Trophoblast cell (in vitro differentiated cells and primary cell): ENCODE results near the gene ETV6.

Source experiments
- DNase-seq, 2 donors: peaks; one replicate each; pipeline ENCODE4 v3.0.0-alpha.2; 2016
- H2AFZ ChIP-seq: 2 replicates; pipeline ENCODE4 v1.6.1; 2013; ENCODE audit warnings: low read length, moderate library complexity, mild to moderate bottlenecking; ENCODE audit not compliant: insufficient read depth, poor library complexity
- H2AK5ac ChIP-seq: 2 replicates; pipeline ENCODE4 v1.6.1; 2013; ENCODE audit warnings: mild to moderate bottlenecking, low read length
- H2BK120ac ChIP-seq: 2 replicates; pipeline ENCODE4 v1.6.1; 2013; ENCODE audit warnings: low read length, mild to moderate bottlenecking, moderate library complexity; ENCODE audit not compliant: insufficient read depth, poor library complexity
- H2BK12ac ChIP-seq: 2 replicates; pipeline ENCODE4 v1.6.1; 2013; ENCODE audit warnings: mild to moderate bottlenecking, low read length, moderate library complexity
- H2BK5ac ChIP-seq: 2 replicates; pipeline ENCODE4 v1.6.1; 2013; ENCODE audit warnings: low read length, low read depth, moderate library complexity, mild to moderate bottlenecking; ENCODE audit not compliant: poor library complexity
- H3K14ac ChIP-seq: 2 replicates; pipeline ENCODE4 v1.6.1; 2013; ENCODE audit warnings: mild to moderate bottlenecking, low read length
- H3K18ac ChIP-seq: 2 replicates; pipeline ENCODE4 v1.6.1; 2013; ENCODE audit warnings: mild to moderate bottlenecking, low read length
- H3K23ac ChIP-seq: 2 replicates; pipeline ENCODE4 v1.6.1; 2013; ENCODE audit warnings: low read length
- H3K27ac ChIP-seq: 2 replicates; pipeline ENCODE4 v1.5.1; 2013; ENCODE audit warnings: low read depth, mild to moderate bottlenecking, inconsistent platforms, low read length, moderate library complexity
- H3K27me3 ChIP-seq: 2 replicates; pipeline ENCODE4 v1.6.1; 2013; ENCODE audit warnings: inconsistent platforms, mild to moderate bottlenecking, low read length, moderate library complexity; ENCODE audit not compliant: insufficient read depth
- H3K36me3 ChIP-seq, 2 experiments: 1 replicate in 1 of 2; 2 replicates in 1 of 2; pipeline ENCODE4 v1.6.1; 2013; ENCODE audit warnings: low read length in 2 of 2, mild to moderate bottlenecking in 2 of 2, moderate library complexity in 1 of 2; ENCODE audit not compliant: insufficient read depth in 2 of 2, control insufficient read depth in 1 of 2
- H3K4ac ChIP-seq: 2 replicates; pipeline ENCODE4 v1.6.1; 2013; ENCODE audit warnings: low read depth, mild to moderate bottlenecking, low read length, moderate library complexity
- H3K4me1 ChIP-seq, 2 experiments: 1 replicate in 1 of 2; 2 replicates in 1 of 2; pipeline ENCODE4 v1.6.1; 2013; ENCODE audit warnings: low read length in 2 of 2, mild to moderate bottlenecking in 2 of 2, moderate library complexity in 1 of 2; ENCODE audit not compliant: insufficient read depth in 2 of 2, control insufficient read depth in 1 of 2
- H3K4me2 ChIP-seq: 2 replicates; pipeline ENCODE4 v1.6.1; 2013; ENCODE audit warnings: inconsistent platforms, mild to moderate bottlenecking, low read length, moderate library complexity
- H3K4me3 ChIP-seq: 2 replicates; pipeline ENCODE4 v1.5.1; 2013; ENCODE audit warnings: mild to moderate bottlenecking, low read depth, low read length, inconsistent platforms
- H3K79me1 ChIP-seq: one replicate; pipeline ENCODE4 v1.6.1; 2013; ENCODE audit warnings: low read length
- H3K79me2 ChIP-seq: 2 replicates; pipeline ENCODE4 v1.6.1; 2013; ENCODE audit warnings: low read length, mild to moderate bottlenecking; ENCODE audit not compliant: control insufficient read depth, insufficient read depth, poor library complexity
- H3K9ac ChIP-seq: 2 replicates; pipeline ENCODE4 v1.6.1; 2013; ENCODE audit warnings: mild to moderate bottlenecking, low read length
- H3K9me3 ChIP-seq: 2 replicates; pipeline ENCODE4 v1.6.1; 2013; ENCODE audit warnings: low read depth, mild to moderate bottlenecking, control low read depth, inconsistent platforms, low read length; ENCODE audit not compliant: insufficient read depth
- H4K12ac ChIP-seq: 2 replicates; pipeline ENCODE4 v1.6.1; 2013; ENCODE audit warnings: low read depth, mild to moderate bottlenecking, low read length, moderate library complexity
- H4K8ac ChIP-seq: 2 replicates; pipeline ENCODE4 v1.6.1; 2013; ENCODE audit warnings: low read depth, mild to moderate bottlenecking, low read length, moderate library complexity
- H4K91ac ChIP-seq: one replicate; pipeline ENCODE4 v1.6.1; 2013; ENCODE audit warnings: low read depth, mild to moderate bottlenecking, low read length, moderate library complexity
- WGBS: extraction: QIAGEN DNeasy Blood & Tissue Kit; methylation state at CpG from one replicate; pipeline ENCODE4 v1.1.7; 2013; ENCODE audit warnings: missing lambda C conversion rate; ENCODE audit not compliant: insufficient read length, insufficient coverage; ENCODE audit errors: extremely low coverage; 5-methylcytosine and 5-hydroxymethylcytosine counted together

Gene ETV6

GRCh38 chr12:11723993-11724392 is 74.5 kb downstream of the ETV6 start:
- H3K18ac ChIP-seq = no peak overlapping the region
- DNase-seq = no peak
- H3K9me3 ChIP-seq = no peaks in the 10 kb centered on the region
- H4K12ac ChIP-seq = no peak overlapping the region
- H3K4me2 ChIP-seq = no peak overlapping the region
- H3K23ac ChIP-seq = no peak overlapping the region
- H3K27ac ChIP-seq = no peak overlapping the region
- H3K79me1 ChIP-seq = peaks cover 7% of the 10 kb centered on the region
- no peak overlapping the region for H2BK12ac ChIP-seq
- H3K4ac ChIP-seq = no peak overlapping the region
- H3K4me3 ChIP-seq = no peak overlapping the region
- no peaks in the 10 kb centered on the region for H3K27me3 ChIP-seq
- no peaks in the 10 kb centered on the region for H3K79me2 ChIP-seq
- no peak overlapping the region for H3K14ac ChIP-seq
- no CpG with 5 or more reads among the region's 6 CpGs for WGBS
- no peak overlapping the region for H2BK120ac ChIP-seq
- H2AFZ ChIP-seq = no peak overlapping the region
- no peak overlapping the region for H4K91ac ChIP-seq
- H4K8ac ChIP-seq = no peak overlapping the region
- H3K9ac ChIP-seq = no peak overlapping the region
- peaks cover 10 to 13% of the 10 kb centered on the region in 2 experiments for H3K4me1 ChIP-seq
- H2AK5ac ChIP-seq = no peak overlapping the region
- no peak overlapping the region for H2BK5ac ChIP-seq
- H3K36me3 ChIP-seq = no peaks in the 10 kb centered on the region

GRCh38 chr12:11724888-11725311 is 75.4 kb downstream of the ETV6 start:
- no peak for DNase-seq
- H2BK120ac ChIP-seq = no peak overlapping the region
- H3K4me2 ChIP-seq = no peak overlapping the region

GRCh38 chr12:11725686-11726085 is 76.2 kb downstream of the ETV6 start:
- H3K36me3 ChIP-seq = no peaks in the 10 kb centered on the region
- no peaks in the 10 kb centered on the region for H3K27me3 ChIP-seq
- no peak overlapping the region for H3K27ac ChIP-seq
- no peaks in the 10 kb centered on the region for H3K79me2 ChIP-seq
- no peak overlapping the region for H3K9ac ChIP-seq
- H3K4ac ChIP-seq = no peak overlapping the region
- no peak overlapping the region for H3K14ac ChIP-seq
- H2BK120ac ChIP-seq = no peak overlapping the region
- no CpG with 5 or more reads among the region's 8 CpGs for WGBS
- H3K4me1 ChIP-seq = peaks cover 14 to 20% of the 10 kb centered on the region in 2 experiments
- peaks cover 5% of the 10 kb centered on the region for H3K79me1 ChIP-seq
- H3K23ac ChIP-seq = no peak overlapping the region
- H2BK12ac ChIP-seq = no peak overlapping the region
- H3K18ac ChIP-seq = peak overlapping the region; percentile 6
- no peak overlapping the region for H2AFZ ChIP-seq
- no peak overlapping the region for H4K12ac ChIP-seq
- no peak overlapping the region for H4K8ac ChIP-seq
- no peak overlapping the region for H3K4me3 ChIP-seq
- no peaks in the 10 kb centered on the region for H3K9me3 ChIP-seq
- H4K91ac ChIP-seq = no peak overlapping the region
- H2AK5ac ChIP-seq = no peak overlapping the region
- DNase-seq = no peak
- H2BK5ac ChIP-seq = no peak overlapping the region
- no peak overlapping the region for H3K4me2 ChIP-seq

More at GRCh38 chr12:11724888-11725311, 75.4 kb downstream of the ETV6 start:
- H4K12ac ChIP-seq = no peak overlapping the region
- no peaks in the 10 kb centered on the region for H3K27me3 ChIP-seq
- no peaks in the 10 kb centered on the region for H3K79me2 ChIP-seq
- no peak overlapping the region for H2AFZ ChIP-seq
- no peak overlapping the region for H3K4me3 ChIP-seq
- H3K4me1 ChIP-seq = peaks cover 7 to 13% of the 10 kb centered on the region in 2 experiments
- H3K9ac ChIP-seq = no peak overlapping the region
- no peak overlapping the region for H4K8ac ChIP-seq
- no peaks in the 10 kb centered on the region for H3K36me3 ChIP-seq
- H2AK5ac ChIP-seq = no peak overlapping the region
- H3K27ac ChIP-seq = no peak overlapping the region
- no peak overlapping the region for H4K91ac ChIP-seq
- H3K4ac ChIP-seq = no peak overlapping the region
- H3K79me1 ChIP-seq = peaks cover under 1% of the 10 kb centered on the region
- H2BK5ac ChIP-seq = no peak overlapping the region
- WGBS = no CpG with 5 or more reads among the region's 7 CpGs
- H3K23ac ChIP-seq = no peak overlapping the region
- no peak overlapping the region for H3K18ac ChIP-seq
- no peaks in the 10 kb centered on the region for H3K9me3 ChIP-seq
- no peak overlapping the region for H3K14ac ChIP-seq
- H2BK12ac ChIP-seq = no peak overlapping the region

GRCh38 chr12:11726659-11727058 is 77.2 kb downstream of the ETV6 start:
- Histone ChIP-seq H4K8ac (no peak overlapping the region), H3K4me2 (no peak overlapping the region), H3K27me3 (no peaks in the 10 kb centered on the region), H3K9me3 (no peaks in the 10 kb centered on the region), H3K79me2 (no peaks in the 10 kb centered on the region), H2AK5ac (no peak overlapping the region), H3K4me3 (no peak overlapping the region), H3K23ac (no peak overlapping the region), H3K27ac (no peak overlapping the region), H3K18ac (no peak overlapping the region), H3K4ac (no peak overlapping the region), H3K14ac (no peak overlapping the region), H2BK12ac (no peak overlapping the region), H4K12ac (no peak overlapping the region), H3K36me3 (no peaks in the 10 kb centered on the region), H2BK120ac (no peak overlapping the region), H2AFZ (no peak overlapping the region), H3K79me1 (peaks cover 7% of the 10 kb centered on the region), H3K9ac (no peak overlapping the region), H3K4me1 (peaks cover 17 to 24% of the 10 kb centered on the region in 2 experiments), H4K91ac (no peak overlapping the region), H2BK5ac (no peak overlapping the region)
- WGBS = no CpG with 5 or more reads among the region's 3 CpGs
- DNase-seq = no peak
